Liver (tissue), 3 donors: ENCODE results near the gene LAMC2.

Experiments used
- CTCF ChIP-seq: fragments of 150-350 bp; IDR thresholded peaks from 2 replicates; pipeline ENCODE4 v1.5.1; 2017; ENCODE audit warnings: improper control_type of control experiment, low read depth, low read length; ENCODE audit not compliant: missing input control
- JUND ChIP-seq, 2 donors: IDR thresholded peaks; 2 replicates each; pipeline ENCODE4 v1.6.1; 2016; ENCODE audit warnings: antibody characterized with exemption in 2 of 2
- REST ChIP-seq: IDR thresholded peaks from 2 replicates; pipeline ENCODE4 v1.6.1; 2016; ENCODE audit warnings: antibody characterized with exemption, mild to moderate bottlenecking
- donor health status: healthy.
- donor health status: healthy.

- TF ChIP-seq JUND (IDR thresholded peaks at IDR 0.05) (no peak), CTCF (no peak), REST (no peak)
Measured at GRCh38 chr1:183150445-183150844, 35.6 kb upstream of the LAMC2 start.
